Liver (tissue), 3 donors: ENCODE measurements around the gene C9orf72.

Source experiments
- GABPA ChIP-seq, 2 donors: IDR thresholded peaks in 1 of 2; conservative IDR thresholded peaks in 1 of 2; 2 replicates each; pipeline ENCODE4 v1.6.1; 2016; ENCODE audit warnings: antibody characterized with exemption in 2 of 2, mild to moderate bottlenecking in 1 of 2, moderate library complexity in 1 of 2
- JUND ChIP-seq, 2 donors: IDR thresholded peaks; 2 replicates each; pipeline ENCODE4 v1.6.1; 2016; ENCODE audit warnings: antibody characterized with exemption in 2 of 2
- RAD21 ChIP-seq, 2 donors: IDR thresholded peaks; 2 replicates each; pipeline ENCODE4 v1.6.1; 2016; ENCODE audit warnings: antibody characterized with exemption in 2 of 2, mild to moderate bottlenecking in 2 of 2
- RXRA ChIP-seq, 2 donors: IDR thresholded peaks; 2 replicates each; pipeline ENCODE4 v1.6.1; 2017 to 2018; ENCODE audit warnings: antibody characterized with exemption in 2 of 2, mild to moderate bottlenecking in 1 of 2
- YY1 ChIP-seq: IDR thresholded peaks from 2 replicates; pipeline ENCODE4 v1.6.1; 2016; ENCODE audit warnings: antibody characterized with exemption, mild to moderate bottlenecking
- TF ChIP-seq, protein P1 (sequence below): fragments of 150-350 bp; IDR thresholded peaks from 2 replicates; pipeline ENCODE4 v1.5.1; 2017; ENCODE audit warnings: improper control_type of control experiment, low read depth, low read length; ENCODE audit not compliant: missing input control
- TF ChIP-seq, protein P2 (sequence below): IDR thresholded peaks from 2 replicates; pipeline ENCODE4 v1.6.1; 2016; ENCODE audit warnings: antibody characterized with exemption
- TF ChIP-seq, protein P3 (sequence below): IDR thresholded peaks from 2 replicates; pipeline ENCODE4 v1.6.1; 2016; ENCODE audit warnings: antibody characterized with exemption
- TF ChIP-seq, protein P4 (sequence below): IDR thresholded peaks from 2 replicates; pipeline ENCODE4 v1.6.1; 2016; ENCODE audit warnings: antibody characterized with exemption
- donor health status: healthy.
- donor health status: healthy.

DNA sequence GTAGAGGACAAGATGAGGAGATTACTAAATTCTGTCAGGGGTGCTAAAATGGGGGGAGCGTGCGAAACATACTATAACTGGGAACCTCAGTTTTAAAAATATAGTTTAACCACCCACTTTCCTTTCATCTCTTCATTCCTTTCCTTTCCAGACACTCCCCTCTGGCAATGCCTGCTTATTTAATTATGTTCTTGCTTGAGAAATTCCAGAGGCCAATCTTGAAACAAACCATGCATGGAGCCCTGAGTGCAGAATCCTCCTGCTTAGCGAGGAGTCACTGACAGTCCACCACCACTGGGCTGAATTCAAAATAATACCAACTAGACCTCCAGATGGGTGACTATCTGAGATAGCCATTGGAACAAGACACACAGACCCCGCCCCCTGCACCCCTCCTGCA is 29.7 kb upstream of the C9orf72 start:
- TF ChIP-seq, protein P1, sequence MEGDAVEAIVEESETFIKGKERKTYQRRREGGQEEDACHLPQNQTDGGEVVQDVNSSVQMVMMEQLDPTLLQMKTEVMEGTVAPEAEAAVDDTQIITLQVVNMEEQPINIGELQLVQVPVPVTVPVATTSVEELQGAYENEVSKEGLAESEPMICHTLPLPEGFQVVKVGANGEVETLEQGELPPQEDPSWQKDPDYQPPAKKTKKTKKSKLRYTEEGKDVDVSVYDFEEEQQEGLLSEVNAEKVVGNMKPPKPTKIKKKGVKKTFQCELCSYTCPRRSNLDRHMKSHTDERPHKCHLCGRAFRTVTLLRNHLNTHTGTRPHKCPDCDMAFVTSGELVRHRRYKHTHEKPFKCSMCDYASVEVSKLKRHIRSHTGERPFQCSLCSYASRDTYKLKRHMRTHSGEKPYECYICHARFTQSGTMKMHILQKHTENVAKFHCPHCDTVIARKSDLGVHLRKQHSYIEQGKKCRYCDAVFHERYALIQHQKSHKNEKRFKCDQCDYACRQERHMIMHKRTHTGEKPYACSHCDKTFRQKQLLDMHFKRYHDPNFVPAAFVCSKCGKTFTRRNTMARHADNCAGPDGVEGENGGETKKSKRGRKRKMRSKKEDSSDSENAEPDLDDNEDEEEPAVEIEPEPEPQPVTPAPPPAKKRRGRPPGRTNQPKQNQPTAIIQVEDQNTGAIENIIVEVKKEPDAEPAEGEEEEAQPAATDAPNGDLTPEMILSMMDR = no peak
- TF ChIP-seq RXRA (IDR thresholded peaks at IDR 0.05) (no peak), RAD21 (IDR thresholded peaks at IDR 0.05) (no peak), YY1 (no peak), JUND (IDR thresholded peaks at IDR 0.05) (no peak), GABPA (IDR thresholded peaks at IDR 0.05 in 1 of 2, conservative IDR thresholded peaks at IDR 0.05 in 1 of 2) (no peak)
- TF ChIP-seq, protein P2, sequence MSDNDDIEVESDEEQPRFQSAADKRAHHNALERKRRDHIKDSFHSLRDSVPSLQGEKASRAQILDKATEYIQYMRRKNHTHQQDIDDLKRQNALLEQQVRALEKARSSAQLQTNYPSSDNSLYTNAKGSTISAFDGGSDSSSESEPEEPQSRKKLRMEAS = no peak
- TF ChIP-seq, protein P3, sequence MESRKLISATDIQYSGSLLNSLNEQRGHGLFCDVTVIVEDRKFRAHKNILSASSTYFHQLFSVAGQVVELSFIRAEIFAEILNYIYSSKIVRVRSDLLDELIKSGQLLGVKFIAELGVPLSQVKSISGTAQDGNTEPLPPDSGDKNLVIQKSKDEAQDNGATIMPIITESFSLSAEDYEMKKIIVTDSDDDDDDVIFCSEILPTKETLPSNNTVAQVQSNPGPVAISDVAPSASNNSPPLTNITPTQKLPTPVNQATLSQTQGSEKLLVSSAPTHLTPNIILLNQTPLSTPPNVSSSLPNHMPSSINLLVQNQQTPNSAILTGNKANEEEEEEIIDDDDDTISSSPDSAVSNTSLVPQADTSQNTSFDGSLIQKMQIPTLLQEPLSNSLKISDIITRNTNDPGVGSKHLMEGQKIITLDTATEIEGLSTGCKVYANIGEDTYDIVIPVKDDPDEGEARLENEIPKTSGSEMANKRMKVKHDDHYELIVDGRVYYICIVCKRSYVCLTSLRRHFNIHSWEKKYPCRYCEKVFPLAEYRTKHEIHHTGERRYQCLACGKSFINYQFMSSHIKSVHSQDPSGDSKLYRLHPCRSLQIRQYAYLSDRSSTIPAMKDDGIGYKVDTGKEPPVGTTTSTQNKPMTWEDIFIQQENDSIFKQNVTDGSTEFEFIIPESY = no peak
- TF ChIP-seq, protein P4, sequence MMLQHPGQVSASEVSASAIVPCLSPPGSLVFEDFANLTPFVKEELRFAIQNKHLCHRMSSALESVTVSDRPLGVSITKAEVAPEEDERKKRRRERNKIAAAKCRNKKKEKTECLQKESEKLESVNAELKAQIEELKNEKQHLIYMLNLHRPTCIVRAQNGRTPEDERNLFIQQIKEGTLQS = no peak
